HEK293 (cell line): ENCODE data around the gene ARG2.

Experiments used
- HOXD13 ChIP-seq: sonication (generic); formaldehyde crosslinking; IDR thresholded peaks from 2 replicates; pipeline ENCODE4 v1.8.0; 2022; ENCODE audit warnings: missing genetic modification reagents, borderline replicate concordance
- ZNF140 ChIP-seq: fragments of 450-650 bp; formaldehyde crosslinking; IDR thresholded peaks from 2 replicates; pipeline ENCODE4 v1.5.1; 2016; ENCODE audit warnings: missing biosample characterization, missing genetic modification characterization
- ZNF175 ChIP-seq: fragments of 450-650 bp; formaldehyde crosslinking; IDR thresholded peaks from 2 replicates; pipeline ENCODE4 v1.5.1; 2016; ENCODE audit warnings: missing biosample characterization, missing genetic modification characterization
- ZNF707 ChIP-seq: fragments of 450-650 bp; formaldehyde crosslinking; IDR thresholded peaks from 2 replicates; pipeline ENCODE4 v1.5.1; 2016; ENCODE audit warnings: missing biosample characterization, missing genetic modification characterization
- TF ChIP-seq, protein P1 (sequence below): fragments of 450-650 bp; formaldehyde crosslinking; IDR thresholded peaks from 2 replicates; pipeline ENCODE4 v1.5.1; 2016; ENCODE audit warnings: missing biosample characterization, missing genetic modification characterization
- TF ChIP-seq, protein P2 (sequence below): fragments of 450-650 bp; formaldehyde crosslinking; IDR thresholded peaks from 2 replicates; pipeline ENCODE4 v1.5.1; 2016; ENCODE audit warnings: missing biosample characterization, missing genetic modification characterization

DNA sequence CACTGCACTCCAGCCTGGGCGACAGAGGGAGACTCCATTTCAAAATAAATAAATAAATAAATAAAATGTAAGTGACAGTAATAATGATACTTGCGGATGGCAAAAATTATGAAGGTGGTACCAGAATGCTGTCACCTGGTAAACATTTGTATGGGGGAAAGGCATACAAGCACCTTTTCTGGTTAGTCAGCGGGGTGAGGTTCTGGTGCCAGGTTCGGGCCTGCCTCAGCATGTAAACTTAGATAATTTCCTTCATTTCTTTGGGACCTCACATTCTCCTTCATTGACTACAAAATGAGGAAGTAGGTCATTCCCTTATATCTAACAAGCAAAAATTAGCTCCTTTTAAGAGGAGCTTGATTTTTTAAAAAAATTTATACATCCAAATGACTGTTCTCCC is 43.9 kb downstream of the ARG2 start:
- TF ChIP-seq, protein P1, sequence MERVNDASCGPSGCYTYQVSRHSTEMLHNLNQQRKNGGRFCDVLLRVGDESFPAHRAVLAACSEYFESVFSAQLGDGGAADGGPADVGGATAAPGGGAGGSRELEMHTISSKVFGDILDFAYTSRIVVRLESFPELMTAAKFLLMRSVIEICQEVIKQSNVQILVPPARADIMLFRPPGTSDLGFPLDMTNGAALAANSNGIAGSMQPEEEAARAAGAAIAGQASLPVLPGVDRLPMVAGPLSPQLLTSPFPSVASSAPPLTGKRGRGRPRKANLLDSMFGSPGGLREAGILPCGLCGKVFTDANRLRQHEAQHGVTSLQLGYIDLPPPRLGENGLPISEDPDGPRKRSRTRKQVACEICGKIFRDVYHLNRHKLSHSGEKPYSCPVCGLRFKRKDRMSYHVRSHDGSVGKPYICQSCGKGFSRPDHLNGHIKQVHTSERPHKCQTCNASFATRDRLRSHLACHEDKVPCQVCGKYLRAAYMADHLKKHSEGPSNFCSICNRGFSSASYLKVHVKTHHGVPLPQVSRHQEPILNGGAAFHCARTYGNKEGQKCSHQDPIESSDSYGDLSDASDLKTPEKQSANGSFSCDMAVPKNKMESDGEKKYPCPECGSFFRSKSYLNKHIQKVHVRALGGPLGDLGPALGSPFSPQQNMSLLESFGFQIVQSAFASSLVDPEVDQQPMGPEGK (tag by site-specific recombination): no peak
- TF ChIP-seq, protein P2, sequence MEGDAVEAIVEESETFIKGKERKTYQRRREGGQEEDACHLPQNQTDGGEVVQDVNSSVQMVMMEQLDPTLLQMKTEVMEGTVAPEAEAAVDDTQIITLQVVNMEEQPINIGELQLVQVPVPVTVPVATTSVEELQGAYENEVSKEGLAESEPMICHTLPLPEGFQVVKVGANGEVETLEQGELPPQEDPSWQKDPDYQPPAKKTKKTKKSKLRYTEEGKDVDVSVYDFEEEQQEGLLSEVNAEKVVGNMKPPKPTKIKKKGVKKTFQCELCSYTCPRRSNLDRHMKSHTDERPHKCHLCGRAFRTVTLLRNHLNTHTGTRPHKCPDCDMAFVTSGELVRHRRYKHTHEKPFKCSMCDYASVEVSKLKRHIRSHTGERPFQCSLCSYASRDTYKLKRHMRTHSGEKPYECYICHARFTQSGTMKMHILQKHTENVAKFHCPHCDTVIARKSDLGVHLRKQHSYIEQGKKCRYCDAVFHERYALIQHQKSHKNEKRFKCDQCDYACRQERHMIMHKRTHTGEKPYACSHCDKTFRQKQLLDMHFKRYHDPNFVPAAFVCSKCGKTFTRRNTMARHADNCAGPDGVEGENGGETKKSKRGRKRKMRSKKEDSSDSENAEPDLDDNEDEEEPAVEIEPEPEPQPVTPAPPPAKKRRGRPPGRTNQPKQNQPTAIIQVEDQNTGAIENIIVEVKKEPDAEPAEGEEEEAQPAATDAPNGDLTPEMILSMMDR (tag by site-specific recombination): no peak
- TF ChIP-seq HOXD13 (CRISPR knock-in tag) (no peak), ZNF175 (tag by site-specific recombination) (no peak), ZNF140 (no peak), ZNF707 (tag by site-specific recombination) (no peak)
